Muscle layer of colon (tissue), 2 donors: ENCODE results near the gene CD99.
A peak's percentile ranks its signal among the peaks of the same experiment; 100 is the strongest.

Experiments
- H3K27ac ChIP-seq: one replicate; pipeline ENCODE4 v1.7.0; 2013; ENCODE audit warnings: low read depth, mild to moderate bottlenecking, low read length, moderate library complexity
- H3K27me3 ChIP-seq, 2 donors: one replicate each; pipeline ENCODE4 v1.7.0; 2013; ENCODE audit warnings: low read length in 2 of 2, mild to moderate bottlenecking in 2 of 2; ENCODE audit not compliant: insufficient read depth in 2 of 2, control insufficient read depth in 1 of 2
- H3K36me3 ChIP-seq: one replicate; pipeline ENCODE4 v1.7.0; 2013; ENCODE audit warnings: mild to moderate bottlenecking, low read length; ENCODE audit not compliant: insufficient read depth
- H3K4me1 ChIP-seq: one replicate; pipeline ENCODE4 v1.7.0; 2013; ENCODE audit warnings: mild to moderate bottlenecking, low read length; ENCODE audit not compliant: insufficient read depth
- H3K4me3 ChIP-seq, 2 donors: one replicate each; pipeline ENCODE4 v1.7.0; 2013; ENCODE audit warnings: low read length in 2 of 2, low read depth in 1 of 2, mild to moderate bottlenecking in 1 of 2, moderate library complexity in 1 of 2
- H3K9ac ChIP-seq: one replicate; pipeline ENCODE4 v1.7.0; 2013; ENCODE audit warnings: low read length
- H3K9me3 ChIP-seq: one replicate; pipeline ENCODE4 v1.7.0; 2013; ENCODE audit warnings: mild to moderate bottlenecking, low read length
- donor health status: abdominal sarcoma.
- donor health status: Adenocarcinoma of cecum.

Gene CD99

DNA sequence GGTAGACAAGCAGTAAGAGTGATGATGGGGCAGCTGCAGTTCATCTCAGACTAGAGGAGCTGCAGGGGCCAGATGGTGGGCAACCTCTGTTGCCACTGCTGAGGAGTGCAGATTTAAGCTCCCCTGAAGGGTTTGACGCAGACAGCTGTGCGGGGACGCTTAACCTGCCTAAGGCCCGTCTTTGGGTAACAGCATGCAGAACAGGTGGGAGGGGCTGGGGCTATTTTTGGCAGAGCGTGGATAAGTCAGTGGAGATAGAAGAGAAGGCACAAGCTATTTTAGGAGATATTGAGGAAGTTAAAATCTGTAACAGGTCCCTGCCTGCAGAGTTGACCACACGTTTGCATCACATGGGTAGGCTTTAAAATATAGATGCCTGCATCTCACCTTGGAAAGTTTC, 10.5 kb downstream of the CD99 start:
- Histone ChIP-seq H3K4me1 (peaks cover 52% of the 10 kb centered on the region), H3K27me3 (no peaks in the 10 kb centered on the region), H3K36me3 (peaks cover 2% of the 10 kb centered on the region), H3K9ac (no peak overlapping the region), H3K9me3 (no peaks in the 10 kb centered on the region), H3K4me3 (no peak overlapping the region), H3K27ac (no peak overlapping the region)

DNA sequence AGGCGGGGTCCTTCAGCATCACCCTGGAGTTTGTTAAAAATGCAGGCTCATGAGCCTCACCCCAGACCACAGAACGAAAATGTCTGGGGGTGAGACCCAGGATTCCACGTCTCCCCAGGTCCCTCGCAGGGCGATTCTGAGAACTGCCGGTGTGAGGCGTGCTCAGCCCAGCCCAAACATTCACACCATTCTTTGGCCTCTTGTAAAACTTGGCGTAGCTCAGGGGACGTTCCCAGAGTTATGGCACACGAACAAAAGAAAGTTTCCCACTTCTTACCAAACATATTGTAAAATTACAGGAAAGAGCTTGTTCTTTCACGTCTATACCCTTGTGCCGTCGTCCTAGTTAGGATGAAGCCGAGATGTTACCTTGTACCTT, 12.9 kb downstream of the CD99 start:
- Histone ChIP-seq H3K4me1 (peaks cover 56% of the 10 kb centered on the region), H3K4me3 (peak overlapping the region in 1 of 2 donors; percentile 7), H3K27ac (peak overlapping the region; percentile 41)

DNA sequence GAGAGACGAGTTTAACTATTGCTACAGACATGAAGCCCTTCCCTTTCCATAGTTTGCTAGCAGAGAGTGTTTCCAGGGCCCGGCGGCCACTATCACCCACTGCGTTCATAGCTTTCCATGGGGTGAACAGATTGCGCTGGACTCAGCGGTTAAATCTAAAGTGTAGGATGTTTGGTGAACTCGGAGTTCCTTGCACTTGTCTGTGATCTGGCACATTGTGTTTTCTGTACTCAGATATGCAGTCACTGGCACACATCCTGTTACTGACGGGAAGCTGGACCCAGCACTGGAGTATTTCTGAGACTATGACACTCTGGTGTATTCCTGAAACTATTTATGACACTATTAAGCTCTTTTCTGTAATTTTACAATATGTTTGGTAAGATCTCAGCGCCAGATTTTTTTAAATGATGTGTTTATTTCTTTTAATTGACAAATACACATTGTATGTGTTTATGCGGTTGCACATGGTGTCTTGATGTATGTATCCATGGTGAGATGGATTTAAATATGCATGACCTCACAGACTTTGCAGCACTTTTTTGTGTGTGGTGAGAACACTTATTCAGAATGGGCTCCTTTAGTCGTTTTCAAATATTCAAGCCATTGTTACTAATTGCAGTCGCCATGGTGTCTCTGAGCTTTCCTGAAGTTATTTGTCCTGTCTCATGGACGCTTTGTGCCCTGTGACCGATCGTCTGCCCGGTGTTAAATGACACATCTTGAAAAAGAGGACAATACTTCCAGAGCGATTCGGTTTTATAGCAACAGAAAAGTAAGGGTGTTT, 14.1 kb downstream of the CD99 start:
- no peak overlapping the region for H3K4me3 ChIP-seq
- no peak overlapping the region for H3K9ac ChIP-seq
- H3K36me3 ChIP-seq = no peaks in the 10 kb centered on the region
- H3K9me3 ChIP-seq = no peaks in the 10 kb centered on the region
- peak overlapping the region; percentile 48 for H3K27ac ChIP-seq
- H3K27me3 ChIP-seq = no peaks in the 10 kb centered on the region
- H3K4me1 ChIP-seq = peaks cover 65% of the 10 kb centered on the region

More for the DNA sequence above, 12.9 kb downstream of the CD99 start:
- H3K36me3 ChIP-seq = no peaks in the 10 kb centered on the region
- H3K27me3 ChIP-seq = no peaks in the 10 kb centered on the region
- no peaks in the 10 kb centered on the region for H3K9me3 ChIP-seq
- no peak overlapping the region for H3K9ac ChIP-seq

- Histone ChIP-seq H3K9ac (no peak overlapping the region), H3K27me3 (no peaks in the 10 kb centered on the region), H3K9me3 (no peaks in the 10 kb centered on the region), H3K27ac (no peak overlapping the region), H3K36me3 (no peaks in the 10 kb centered on the region), H3K4me3 (no peak overlapping the region), H3K4me1 (peaks cover 63% of the 10 kb centered on the region)
Observed at GRCh38 chrX:2707334-2707760, 16.3 kb downstream of the CD99 start.

- Histone ChIP-seq H3K36me3 (no peaks in the 10 kb centered on the region), H3K9me3 (no peaks in the 10 kb centered on the region), H3K27me3 (no peaks in the 10 kb centered on the region), H3K27ac (no peak overlapping the region), H3K4me1 (peaks cover 63% of the 10 kb centered on the region), H3K9ac (no peak overlapping the region), H3K4me3 (no peak overlapping the region)
Observed at GRCh38 chrX:2708021-2708420, 16.9 kb downstream of the CD99 start.

DNA sequence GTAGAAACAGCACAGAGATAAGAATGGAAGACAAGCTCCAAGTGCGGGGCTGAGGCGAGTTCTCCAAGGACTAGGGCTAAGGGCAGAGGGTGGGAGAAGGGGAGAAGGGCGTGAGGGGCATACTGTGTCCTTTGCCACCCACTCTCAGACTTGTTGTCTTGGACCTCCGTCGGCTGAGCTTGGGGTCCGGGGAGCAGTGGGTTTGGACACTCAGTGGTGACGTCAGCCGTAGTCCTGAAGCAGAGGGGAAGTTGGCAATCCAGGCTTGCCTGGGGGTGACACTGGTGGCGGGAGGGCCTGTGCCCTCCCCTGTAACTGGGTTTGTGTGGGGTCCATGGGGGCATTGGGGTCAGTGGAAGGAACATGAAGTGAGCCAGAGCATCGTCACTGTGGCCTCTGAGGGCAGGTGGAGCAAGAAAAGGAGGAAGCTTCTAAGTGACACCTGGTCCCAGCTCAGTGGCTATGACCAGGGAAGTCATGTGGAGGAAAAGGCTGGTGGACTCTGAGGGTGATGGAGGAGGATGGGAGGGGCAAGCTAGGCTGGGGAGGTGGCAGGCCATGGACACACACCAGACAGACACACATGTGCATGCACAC, 17.6 kb downstream of the CD99 start:
- Histone ChIP-seq H3K36me3 (no peaks in the 10 kb centered on the region), H3K4me1 (peaks cover 58% of the 10 kb centered on the region), H3K27ac (no peak overlapping the region), H3K9me3 (no peaks in the 10 kb centered on the region), H3K27me3 (no peaks in the 10 kb centered on the region), H3K4me3 (no peak overlapping the region), H3K9ac (no peak overlapping the region)

GRCh38 chrX:2709556-2709955, 18.5 kb downstream of the CD99 start:
- Histone ChIP-seq H3K27me3 (no peaks in the 10 kb centered on the region), H3K9me3 (no peaks in the 10 kb centered on the region), H3K4me1 (peaks cover 49% of the 10 kb centered on the region), H3K9ac (no peak overlapping the region), H3K4me3 (peak overlapping the region in 1 of 2 donors; percentile 26), H3K36me3 (peaks cover 3% of the 10 kb centered on the region), H3K27ac (peak overlapping the region; percentile 19)

- Histone ChIP-seq H3K4me3 (peak overlapping the region in 1 of 2 donors; percentile 26), H3K9ac (no peak overlapping the region), H3K4me1 (peaks cover 43% of the 10 kb centered on the region), H3K27me3 (no peaks in the 10 kb centered on the region), H3K27ac (peak overlapping the region; percentile 55), H3K9me3 (no peaks in the 10 kb centered on the region), H3K36me3 (peaks cover 9% of the 10 kb centered on the region)
Observed at GRCh38 chrX:2710041-2710840, 19.1 kb downstream of the CD99 start.

- H3K9me3 ChIP-seq = no peaks in the 10 kb centered on the region
- H3K27ac ChIP-seq = no peak overlapping the region
- H3K9ac ChIP-seq = no peak overlapping the region
- H3K4me3 ChIP-seq = no peak overlapping the region
- peaks cover 11% of the 10 kb centered on the region for H3K36me3 ChIP-seq
- H3K27me3 ChIP-seq = no peaks in the 10 kb centered on the region
- peaks cover 38% of the 10 kb centered on the region for H3K4me1 ChIP-seq
Observed at GRCh38 chrX:2711441-2711840, 20.3 kb downstream of the CD99 start.

DNA sequence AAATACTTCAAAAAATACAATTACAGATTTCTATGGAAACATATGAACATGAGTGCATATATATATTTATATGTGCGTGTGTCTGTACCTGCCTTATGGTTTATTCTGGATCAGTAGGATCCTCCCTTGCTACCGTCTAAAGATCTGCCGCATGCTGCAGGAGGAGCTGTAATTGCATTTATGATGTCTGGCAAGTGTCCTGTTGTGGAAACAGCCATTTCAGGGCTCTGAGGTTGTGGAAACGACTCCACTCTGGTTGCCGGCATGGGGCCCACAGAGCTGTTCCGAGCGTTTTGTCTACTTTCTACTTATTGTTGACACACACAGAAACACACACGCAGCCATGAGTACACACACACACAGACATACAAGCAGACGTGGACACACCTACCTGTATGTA, 21.3 kb downstream of the CD99 start:
- H3K27me3 ChIP-seq = no peaks in the 10 kb centered on the region
- H3K4me1 ChIP-seq = peaks cover 33% of the 10 kb centered on the region
- no peak overlapping the region for H3K9ac ChIP-seq
- H3K4me3 ChIP-seq = no peak overlapping the region
- H3K9me3 ChIP-seq = no peaks in the 10 kb centered on the region
- no peak overlapping the region for H3K27ac ChIP-seq
- H3K36me3 ChIP-seq = peaks cover 11% of the 10 kb centered on the region
